ENCODE data around the gene SDC1. TPM values are rescaled to one million over a fixed set of nuclear protein-coding genes. Genes with fewer than 3 reads are reported as not detected.

The SDC1 gene
- polyA plus RNA-seq, 1 of the 3 experiments (the other 2 are of a cell fraction): 122 TPM

GRCh38 chr2:20222769-20223406 is 2.0 kb downstream of the SDC1 start (continued):
- TF ChIP-seq ZBTB33 (IDR thresholded peaks at IDR 0.05; ENCODE audit: borderline replicate concordance, low read depth) (no peak), RFX5 (IDR thresholded peaks at IDR 0.05; ENCODE audit: low read length) (0 out of 2 replicates have a peak, but pooled peaks have one; percentile 12), FOSL2 (IDR thresholded peaks at IDR 0.05; ENCODE audit: borderline replicate concordance, low read depth) (no peak), JUND (IDR thresholded peaks at IDR 0.05) (no peak), SMC3 (IDR thresholded peaks at IDR 0.05; ENCODE audit: low read depth, low read length) (no peak), NRF1 (IDR thresholded peaks at IDR 0.05; ENCODE audit: low read depth, low read length) (no peak), RXRA (IDR thresholded peaks at IDR 0.05; ENCODE audit: borderline replicate concordance, low read depth) (no peak)
- TF ChIP-seq, protein P1, sequence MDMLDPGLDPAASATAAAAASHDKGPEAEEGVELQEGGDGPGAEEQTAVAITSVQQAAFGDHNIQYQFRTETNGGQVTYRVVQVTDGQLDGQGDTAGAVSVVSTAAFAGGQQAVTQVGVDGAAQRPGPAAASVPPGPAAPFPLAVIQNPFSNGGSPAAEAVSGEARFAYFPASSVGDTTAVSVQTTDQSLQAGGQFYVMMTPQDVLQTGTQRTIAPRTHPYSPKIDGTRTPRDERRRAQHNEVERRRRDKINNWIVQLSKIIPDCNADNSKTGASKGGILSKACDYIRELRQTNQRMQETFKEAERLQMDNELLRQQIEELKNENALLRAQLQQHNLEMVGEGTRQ (IDR thresholded peaks at IDR 0.05; ENCODE audit: borderline replicate concordance, low read depth, low read length): no peak

DNA sequence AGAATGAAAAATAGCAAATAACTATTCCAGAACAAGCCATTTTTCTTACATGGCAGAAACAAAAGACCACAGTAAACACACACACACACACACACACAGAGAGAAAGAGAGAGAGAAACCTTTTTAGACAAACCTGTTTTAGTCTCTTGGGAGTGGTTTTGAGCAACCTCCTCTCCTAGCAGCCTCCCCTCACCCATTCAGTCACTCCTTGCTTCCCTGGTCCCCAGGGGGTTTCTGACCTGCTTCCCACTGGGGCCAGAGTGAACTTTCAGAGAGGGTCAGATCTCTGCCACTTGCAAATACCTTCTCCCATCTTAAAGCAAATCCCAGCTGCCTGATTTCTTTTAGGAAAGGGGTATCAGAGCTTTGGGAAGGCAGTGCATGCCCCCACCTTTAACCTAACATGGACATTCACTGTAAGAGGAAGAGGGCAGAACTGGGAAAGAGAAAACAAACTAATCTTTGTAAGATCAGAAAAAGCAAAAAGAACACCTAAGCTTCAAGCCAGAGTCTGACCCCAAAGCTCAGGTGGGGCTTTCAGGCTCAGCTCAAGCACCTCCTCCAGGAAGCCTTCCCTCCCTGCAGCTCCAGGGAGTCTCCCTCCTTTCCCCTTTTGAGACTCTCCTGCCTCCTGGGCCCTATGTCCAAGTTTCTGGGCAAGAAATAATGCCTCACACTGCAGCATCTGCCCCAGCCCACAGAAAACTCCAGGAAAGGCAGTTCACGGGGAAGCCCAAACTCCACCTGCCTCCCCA is 2.7 kb downstream of the SDC1 start:
- 0 out of 2 replicates have a peak overlapping the region, but pooled peaks have one; percentile 2 for H2AFZ ChIP-seq (ENCODE audit: low read depth)
- H3K9me3 ChIP-seq: no peaks in the 10 kb centered on the region
- no peaks in the 10 kb centered on the region for H3K27me3 ChIP-seq (ENCODE audit: insufficient read depth)
- CTCF ChIA-PET: interaction anchor here (0.9 to 10.4 kb wide), 22 partner anchors 8 to 264 kb away, joined by 3 to 215 read pairs (median 4); no protein-coding TSS in a partner anchor
- H3K4me3 ChIP-seq (ENCODE audit: low read depth in 2 of 2, low read length in 1 of 2): peak overlapping the region in 1 of 2 experiments; percentile 68; a peak in 3 of 4 replicates
- no peaks in the 10 kb centered on the region for H3K9me2 ChIP-seq
- H3K79me2 ChIP-seq (ENCODE audit: insufficient read depth): peaks cover 50% of the 10 kb centered on the region; the same call in 1 of the 2 replicates
- peaks cover 26 to 43% of the 10 kb centered on the region in 2 experiments for H3K4me1 ChIP-seq (ENCODE audit: control insufficient read depth in 1 of 2, insufficient read depth in 2 of 2, low read depth in 1 of 2, low read length in 1 of 2)
- no peaks in the 10 kb centered on the region for H4K20me1 ChIP-seq (ENCODE audit: insufficient read depth)
- WGBS (ENCODE audit: low lambda C conversion rate): 83% methylated on average over 1 of the region's 1 CpG
- POLR2A ChIA-PET: interaction anchor here (0.9 to 2.5 kb wide), 4 partner anchors 16 to 171 kb away, joined by 3 to 12 read pairs (median 4); partner anchors contain the start of gene LAPTM4A
- peak overlapping the region; percentile 67 to 99 for H3K27ac ChIP-seq (ENCODE audit: low read depth in 2 of 2, low read length in 1 of 2)
- peak overlapping the region; percentile 39 for H3K9ac ChIP-seq
- H3K36me3 ChIP-seq (replicated peaks in 1 of 2; ENCODE audit: control insufficient read depth in 1 of 2, insufficient read depth in 2 of 2, low read length in 1 of 2): no peaks in the 10 kb centered on the region
- TF ChIP-seq FOXM1 (IDR thresholded peaks at IDR 0.05; ENCODE audit: low read depth): no peak
- no peak for DNase-seq
- peaks cover 21% of the 10 kb centered on the region for H3F3A ChIP-seq (replicated peaks; ENCODE audit: insufficient read depth)
- H3K4me2 ChIP-seq: peak overlapping the region; percentile 99
